ENCODE results near the gene PTPRC.

PTPRC gene

DNA sequence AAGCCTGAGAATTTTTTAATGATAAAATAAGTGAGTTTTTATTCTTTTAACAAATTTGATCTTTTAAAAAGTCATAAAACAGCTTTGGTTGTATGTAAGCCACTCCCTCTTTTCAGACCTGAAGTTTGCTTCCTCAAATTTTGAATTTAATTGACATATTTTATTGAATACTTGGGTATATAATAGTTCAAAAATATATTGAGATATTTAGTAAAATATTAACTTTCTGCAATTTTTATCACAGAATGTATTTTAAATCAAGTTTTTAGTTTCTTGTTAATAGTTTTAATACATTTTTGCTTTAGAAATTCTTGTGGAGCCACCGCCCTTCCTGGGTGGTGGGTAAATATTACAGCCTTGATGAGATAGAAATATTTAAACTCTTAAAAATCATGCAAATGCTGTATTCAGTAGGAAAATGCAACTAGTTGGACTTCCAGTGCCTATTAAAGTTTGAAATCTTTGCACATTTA is 867 bp downstream of the PTPRC start:
- TF ChIP-seq, protein P1, sequence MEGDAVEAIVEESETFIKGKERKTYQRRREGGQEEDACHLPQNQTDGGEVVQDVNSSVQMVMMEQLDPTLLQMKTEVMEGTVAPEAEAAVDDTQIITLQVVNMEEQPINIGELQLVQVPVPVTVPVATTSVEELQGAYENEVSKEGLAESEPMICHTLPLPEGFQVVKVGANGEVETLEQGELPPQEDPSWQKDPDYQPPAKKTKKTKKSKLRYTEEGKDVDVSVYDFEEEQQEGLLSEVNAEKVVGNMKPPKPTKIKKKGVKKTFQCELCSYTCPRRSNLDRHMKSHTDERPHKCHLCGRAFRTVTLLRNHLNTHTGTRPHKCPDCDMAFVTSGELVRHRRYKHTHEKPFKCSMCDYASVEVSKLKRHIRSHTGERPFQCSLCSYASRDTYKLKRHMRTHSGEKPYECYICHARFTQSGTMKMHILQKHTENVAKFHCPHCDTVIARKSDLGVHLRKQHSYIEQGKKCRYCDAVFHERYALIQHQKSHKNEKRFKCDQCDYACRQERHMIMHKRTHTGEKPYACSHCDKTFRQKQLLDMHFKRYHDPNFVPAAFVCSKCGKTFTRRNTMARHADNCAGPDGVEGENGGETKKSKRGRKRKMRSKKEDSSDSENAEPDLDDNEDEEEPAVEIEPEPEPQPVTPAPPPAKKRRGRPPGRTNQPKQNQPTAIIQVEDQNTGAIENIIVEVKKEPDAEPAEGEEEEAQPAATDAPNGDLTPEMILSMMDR (IDR thresholded peaks at IDR 0.05; ENCODE audit: control extremely low read depth, extremely low read depth, low read depth, missing control alignments): no peak
- ChIA-PET POLR2A (no interaction called here), CTCF (interaction anchor here (0.7 to 1.6 kb wide), 3 partner anchors 17 to 27 kb away, joined by 3 to 5 read pairs (median 4); no protein-coding TSS in a partner anchor)
- DNase-seq (ENCODE audit: extremely low spot score): no peak

DNA sequence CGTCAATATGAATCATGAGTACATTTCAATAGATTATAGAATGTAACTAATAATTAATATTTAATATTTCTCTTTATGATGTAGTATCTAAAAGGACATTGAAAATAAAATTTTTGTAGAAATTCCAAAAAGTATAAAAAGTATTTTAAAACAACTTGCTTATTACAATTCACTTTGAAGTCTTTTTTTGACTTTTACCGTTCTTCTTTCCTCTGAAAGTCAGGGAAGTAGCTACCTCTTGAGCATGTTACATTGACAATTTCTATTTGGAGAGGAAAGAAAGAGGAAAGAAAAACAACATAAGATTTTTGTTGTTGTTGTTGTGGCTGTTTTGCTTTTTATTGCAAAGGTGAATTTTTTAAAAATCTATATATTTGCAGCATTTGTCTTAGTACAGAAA is 1.3 kb downstream of the PTPRC start:
- POLR2A ChIA-PET: no interaction called here
- DNase-seq (ENCODE audit: extremely low spot score): no peak
- CTCF ChIA-PET: interaction anchor here (1.3 kb wide), 1 partner anchor 18 kb away, joined by 5 read pairs; no protein-coding TSS in a partner anchor
- TF ChIP-seq, protein P1 (IDR thresholded peaks at IDR 0.05; ENCODE audit: control extremely low read depth, extremely low read depth, low read depth, missing control alignments): no peak

DNA sequence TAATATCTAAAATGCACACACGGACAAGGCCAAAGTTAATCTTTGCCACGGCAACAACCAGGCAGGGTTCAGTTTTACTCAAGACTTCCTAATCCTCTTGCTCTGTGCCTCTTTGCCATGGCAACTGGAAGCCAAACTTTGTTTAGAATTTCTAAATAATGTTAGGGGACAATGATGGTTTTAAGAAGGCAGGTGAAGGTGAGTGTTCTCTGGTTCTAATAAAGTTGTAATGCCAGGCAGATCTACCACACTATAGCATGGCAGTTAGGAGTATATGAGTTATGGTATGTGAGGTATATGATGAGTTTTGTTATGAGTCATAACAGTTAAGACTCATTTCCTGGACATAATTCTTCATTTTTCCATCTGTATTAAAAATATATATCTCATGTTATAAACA is 2.7 kb downstream of the PTPRC start:
- POLR2A ChIA-PET: no interaction called here
- TF ChIP-seq, protein P1 (IDR thresholded peaks at IDR 0.05; ENCODE audit: control extremely low read depth, extremely low read depth, low read depth, missing control alignments): no peak
- no peak for DNase-seq (ENCODE audit: extremely low spot score)
- CTCF ChIA-PET: no interaction called here

DNA sequence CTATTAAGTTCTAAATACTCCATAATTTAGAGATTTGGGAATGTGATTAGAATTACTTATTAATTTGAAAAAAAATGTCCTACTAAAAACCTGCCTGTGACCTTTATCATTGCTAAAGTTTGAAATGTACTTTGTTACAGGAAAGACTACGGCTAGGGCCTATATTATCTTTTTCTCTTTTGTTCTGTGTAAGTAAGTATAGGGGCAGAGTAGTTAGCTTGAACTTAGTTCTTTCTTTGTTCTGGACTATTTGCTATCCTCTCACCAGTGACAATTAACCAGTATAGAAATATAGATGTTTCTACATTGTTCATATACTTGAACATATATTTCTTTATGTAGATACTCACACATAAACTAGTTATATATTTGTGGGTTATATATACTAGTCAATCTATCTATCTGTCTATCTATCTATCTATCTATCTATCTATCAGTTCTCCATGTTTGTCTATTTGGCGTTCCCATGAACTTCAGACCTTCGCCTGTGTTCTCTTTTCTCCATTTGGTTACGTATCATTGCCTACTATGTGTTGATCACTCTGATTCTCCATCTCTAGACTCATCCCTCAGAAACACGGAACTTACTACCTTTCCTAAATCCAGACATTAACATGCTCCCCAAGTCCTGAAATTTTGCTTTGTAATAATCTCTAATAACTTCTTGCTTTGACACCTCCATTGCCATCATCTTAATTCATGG is 3.3 kb downstream of the PTPRC start:
- ChIA-PET POLR2A (no interaction called here), CTCF (no interaction called here)
- DNase-seq (ENCODE audit: extremely low spot score): no peak
- TF ChIP-seq, protein P1 (IDR thresholded peaks at IDR 0.05; ENCODE audit: control extremely low read depth, extremely low read depth, low read depth, missing control alignments): no peak

DNA sequence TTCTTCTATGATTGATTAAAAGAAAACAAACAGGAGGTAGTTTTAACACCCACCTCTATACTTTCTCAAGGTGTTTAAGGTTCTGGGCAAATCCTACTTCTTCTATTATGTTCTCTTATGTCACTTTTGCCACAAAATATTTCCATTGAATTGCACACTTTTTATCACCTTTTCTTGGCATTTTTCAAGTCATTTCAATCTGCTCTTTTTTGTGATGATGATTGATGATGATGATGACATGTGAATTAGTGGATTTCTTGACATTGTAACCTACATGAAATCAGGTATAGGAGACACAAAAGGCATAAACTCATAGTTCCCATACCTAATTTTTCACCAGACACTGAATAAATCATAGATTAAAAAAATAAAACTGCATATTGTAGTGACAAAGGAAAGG is 4.1 kb downstream of the PTPRC start:
- TF ChIP-seq, protein P1 (IDR thresholded peaks at IDR 0.05; ENCODE audit: control extremely low read depth, extremely low read depth, low read depth, missing control alignments): no peak
- ChIA-PET CTCF (no interaction called here), POLR2A (no interaction called here)
- no peak for DNase-seq (ENCODE audit: extremely low spot score)

DNA sequence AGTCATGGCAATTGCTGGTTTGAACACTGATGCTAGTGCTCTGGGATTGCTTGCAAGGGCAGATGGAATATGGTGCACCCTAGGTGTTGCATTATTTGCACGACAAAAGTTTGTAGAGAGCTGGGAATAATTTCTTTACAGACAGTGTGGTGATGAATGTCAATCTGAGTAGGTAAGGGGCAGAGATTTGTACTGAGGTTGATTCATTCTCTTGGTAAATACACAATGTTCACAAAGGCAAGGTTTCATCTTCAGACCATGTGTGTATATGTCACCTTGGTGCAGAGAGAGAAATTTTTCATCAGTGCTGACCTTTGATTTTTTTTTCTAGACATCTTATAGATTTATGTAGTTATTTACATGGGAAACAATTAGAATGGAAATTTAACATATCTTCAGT is 5.0 kb downstream of the PTPRC start:
- no peak for DNase-seq (ENCODE audit: extremely low spot score)
- TF ChIP-seq, protein P1 (IDR thresholded peaks at IDR 0.05; ENCODE audit: control extremely low read depth, extremely low read depth, low read depth, missing control alignments): no peak
- ChIA-PET POLR2A (no interaction called here), CTCF (no interaction called here)
